ENCODE results near the gene TTLL8.

GRCh38 chr22:49983148-49984042, 74.7 kb downstream of the TTLL8 start:
- no peak for TF ChIP-seq CTCF (conservative IDR thresholded peaks at IDR 0.05; ENCODE audit: low read length)
- TF ChIP-seq EZH2phosphoT487 (IDR thresholded peaks at IDR 0.05; ENCODE audit: borderline replicate concordance) = no peak

Data from Loucy (cell line).